GM10248 (cell line): ENCODE results near the gene ETHE1.

Source experiments
- CTCF ChIA-PET: fragments of 300-600 bp; sonication (Branson Sonifier 250); formaldehyde crosslinking; extraction: SDS; loops from one replicate; lab custom pipeline; 2021; ENCODE audit warnings: antibody characterized with exemption; lab: Yijun Ruan, JAX
- POLR2A ChIA-PET: fragments of 350-650 bp; sonication (Branson Sonifier 250); formaldehyde crosslinking; extraction: SDS; loops from one replicate; lab custom pipeline; 2020; ENCODE audit warnings: antibody characterized with exemption; lab: Yijun Ruan, JAX
- DNase-seq: peaks from one replicate; pipeline ENCODE4 v3.0.0; 2012; ENCODE audit errors: extremely low spot score
- CTCF ChIP-seq: IDR thresholded peaks from 2 replicates; pipeline ENCODE4 v1.5.1; 2012; ENCODE audit warnings: mild to moderate bottlenecking, low read depth; ENCODE audit errors: extremely low read depth, missing control alignments, control extremely low read depth

The ETHE1 gene

GRCh38 chr19:43544077-43544476 is 17.1 kb upstream of the ETHE1 start:
- CTCF ChIA-PET, result interaction anchor here (1.0 to 3.9 kb wide), 4 partner anchors 8 to 51 kb away, joined by 3 to 18 read pairs (median 4); no protein-coding TSS in a partner anchor
- POLR2A ChIA-PET, result no interaction called here
- no peak for DNase-seq
- TF ChIP-seq CTCF, result no peak

- TF ChIP-seq CTCF, result no peak
- CTCF ChIA-PET, result interaction anchor here (1.4 kb wide), 1 partner anchor 95 kb away, joined by 3 read pairs; no protein-coding TSS in a partner anchor
- POLR2A ChIA-PET, result no interaction called here
- no peak for DNase-seq
These were observed 15.1 kb upstream of the ETHE1 start for GRCh38 chr19:43541920-43542650.

DNA sequence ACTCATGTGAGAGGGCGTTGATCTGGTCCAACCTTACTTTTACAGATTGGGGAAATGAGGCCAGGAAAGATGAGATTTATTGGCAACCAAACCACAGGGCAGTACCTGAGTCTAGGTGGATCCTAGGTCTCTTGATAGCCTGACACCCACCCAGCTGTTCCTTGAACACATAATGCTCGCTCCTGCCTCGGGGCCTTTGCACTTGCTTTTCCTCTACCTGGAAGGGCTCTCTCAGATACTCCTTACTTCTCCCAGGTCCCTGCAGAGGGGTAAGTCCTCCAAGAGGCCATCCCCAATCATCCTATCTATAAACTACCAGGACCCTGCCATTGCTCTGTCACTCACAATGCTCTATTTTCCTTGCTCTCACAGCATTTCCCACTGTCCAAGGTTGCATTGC is 13.4 kb upstream of the ETHE1 start:
- ChIA-PET POLR2A (no interaction called here), CTCF (no interaction called here)
- no peak for TF ChIP-seq CTCF
- no peak for DNase-seq

- ChIA-PET CTCF (interaction anchor here (7.7 to 9.2 kb wide), 2 partner anchors 15 to 56 kb away, joined by 46 to 79 read pairs; partner anchors contain the start of genes IRGQ and ZNF576), POLR2A (no interaction called here)
- TF ChIP-seq CTCF, result no peak
- DNase-seq, result no peak
These were observed 11.9 kb upstream of the ETHE1 start for GRCh38 chr19:43538922-43539321.

- POLR2A ChIA-PET, result no interaction called here
- peak; percentile 62 for TF ChIP-seq CTCF
- DNase-seq, result peak; percentile 39
- CTCF ChIA-PET, result interaction anchor here (0.9 to 9.2 kb wide), 14 partner anchors 10 to 230 kb away, joined by 3 to 79 read pairs (median 4); partner anchors contain the start of genes IRGQ and ZNF576
These were observed 8.1 kb upstream of the ETHE1 start for GRCh38 chr19:43534816-43535761.

GRCh38 chr19:43534305-43534815 is 7.4 kb upstream of the ETHE1 start:
- CTCF ChIA-PET, result interaction anchor here (1.8 to 9.2 kb wide), 6 partner anchors 12 to 134 kb away, joined by 4 to 79 read pairs (median 8); partner anchors contain the start of genes IRGQ and ZNF576
- TF ChIP-seq CTCF, result no peak
- POLR2A ChIA-PET, result no interaction called here
- DNase-seq, result no peak
